Endothelial cell of hepatic sinusoid (primary cell): Measurements from ENCODE around the gene TPP1.

Source experiments
- in situ Hi-C: cut with HindIII; loops from 2 replicates; pipeline ENCODE4 v1.10.0; 2017; ENCODE audit warnings: low sequenced_read_pairs

Gene TPP1

DNA sequence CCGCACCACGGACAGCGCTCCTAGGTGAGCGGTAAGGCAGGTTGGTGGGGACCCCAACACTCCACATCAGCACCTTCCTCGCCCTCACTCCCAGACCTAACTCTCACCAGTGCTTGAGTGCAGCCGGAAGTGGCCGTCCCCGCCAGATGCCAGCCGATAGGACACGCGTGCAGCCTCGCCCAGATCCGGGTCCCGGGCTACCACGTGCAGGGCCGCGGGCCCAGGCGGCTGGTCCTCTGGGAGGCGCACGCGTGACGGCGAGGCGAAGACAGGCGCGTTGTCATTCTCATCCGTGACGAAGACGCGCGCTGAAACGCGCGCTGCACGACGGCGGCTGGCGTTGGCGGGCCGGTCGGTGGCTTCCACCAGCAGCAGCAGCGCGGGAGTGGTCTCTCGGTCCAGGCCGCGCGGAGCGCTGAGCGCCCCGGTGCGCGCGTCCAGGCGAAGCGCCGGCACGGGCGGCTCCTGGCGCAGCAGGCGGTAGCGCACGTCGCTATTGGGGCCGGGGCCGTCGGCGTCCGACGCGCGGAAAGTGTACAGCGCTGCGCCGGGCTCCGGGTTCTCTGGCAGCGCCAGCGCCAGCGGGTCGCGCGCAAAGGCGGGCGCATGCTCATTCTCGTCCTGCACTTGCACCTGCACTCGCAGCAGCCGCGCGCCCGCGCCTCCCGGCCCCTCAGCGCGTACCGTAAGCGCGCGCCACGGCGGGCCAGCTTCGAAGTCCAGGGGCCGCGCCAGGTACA lies 10.8 kb upstream of the TPP1 start:
- in situ Hi-C loops = no loop called here

DNA sequence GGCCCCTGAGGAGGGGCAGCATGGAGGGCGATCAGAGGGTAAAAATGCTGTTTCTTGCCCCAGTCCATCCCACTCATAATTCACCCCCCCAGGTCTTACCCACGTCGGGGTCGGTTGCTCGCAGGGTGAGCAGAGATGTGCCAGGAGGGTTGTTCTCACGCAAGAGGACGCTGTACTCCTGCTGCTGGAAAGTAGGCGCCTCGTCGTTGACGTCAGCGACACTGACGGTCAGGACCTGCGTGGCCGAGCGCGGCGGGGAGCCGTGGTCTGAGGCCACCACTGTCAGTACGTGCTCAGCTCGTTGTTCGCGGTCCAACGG lies 10.3 kb upstream of the TPP1 start:
- in situ Hi-C loops = no loop called here

DNA sequence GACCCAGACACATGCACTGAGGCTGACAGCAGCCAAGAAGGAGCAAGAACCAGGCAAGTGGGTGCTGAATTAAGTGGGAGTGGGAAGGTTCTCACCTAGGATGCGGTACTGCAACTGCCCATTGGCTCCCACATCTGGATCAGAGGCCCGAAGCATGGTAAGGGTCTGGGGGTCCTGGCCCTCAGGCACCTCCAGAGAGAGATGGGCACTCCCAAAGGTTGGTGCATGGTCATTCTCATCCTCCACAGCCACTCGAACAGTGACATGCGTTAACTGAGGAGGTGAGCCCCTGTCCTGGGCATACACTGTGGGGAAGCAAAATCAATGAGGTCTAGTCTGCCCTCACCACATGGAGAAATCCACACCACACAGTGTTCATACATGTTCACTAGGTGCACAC lies 9.3 kb upstream of the TPP1 start:
- in situ Hi-C loops = no loop called here

DNA sequence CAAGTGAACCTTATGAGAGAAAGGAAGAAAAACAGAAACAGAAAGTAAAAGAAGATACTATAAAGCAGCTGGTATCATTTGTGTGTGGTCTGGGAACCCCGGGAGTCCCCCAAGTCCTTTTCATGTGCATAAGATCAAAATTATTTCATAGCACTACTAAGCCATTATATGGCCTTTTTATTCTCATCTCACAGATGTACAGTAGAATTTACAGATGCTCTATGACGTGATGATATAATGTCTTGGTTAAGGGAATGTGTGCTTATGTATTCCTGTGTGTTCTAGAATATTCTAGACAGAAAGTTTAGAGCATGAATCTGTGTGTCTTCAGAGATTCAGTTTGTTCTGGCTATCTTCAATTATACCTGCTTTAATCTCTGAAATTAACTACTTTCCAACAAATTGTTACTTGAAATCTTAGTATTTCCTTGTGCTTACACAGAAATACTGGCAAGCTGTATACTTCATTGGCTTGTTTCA lies 8.6 kb upstream of the TPP1 start:
- in situ Hi-C loops = no loop called here

DNA sequence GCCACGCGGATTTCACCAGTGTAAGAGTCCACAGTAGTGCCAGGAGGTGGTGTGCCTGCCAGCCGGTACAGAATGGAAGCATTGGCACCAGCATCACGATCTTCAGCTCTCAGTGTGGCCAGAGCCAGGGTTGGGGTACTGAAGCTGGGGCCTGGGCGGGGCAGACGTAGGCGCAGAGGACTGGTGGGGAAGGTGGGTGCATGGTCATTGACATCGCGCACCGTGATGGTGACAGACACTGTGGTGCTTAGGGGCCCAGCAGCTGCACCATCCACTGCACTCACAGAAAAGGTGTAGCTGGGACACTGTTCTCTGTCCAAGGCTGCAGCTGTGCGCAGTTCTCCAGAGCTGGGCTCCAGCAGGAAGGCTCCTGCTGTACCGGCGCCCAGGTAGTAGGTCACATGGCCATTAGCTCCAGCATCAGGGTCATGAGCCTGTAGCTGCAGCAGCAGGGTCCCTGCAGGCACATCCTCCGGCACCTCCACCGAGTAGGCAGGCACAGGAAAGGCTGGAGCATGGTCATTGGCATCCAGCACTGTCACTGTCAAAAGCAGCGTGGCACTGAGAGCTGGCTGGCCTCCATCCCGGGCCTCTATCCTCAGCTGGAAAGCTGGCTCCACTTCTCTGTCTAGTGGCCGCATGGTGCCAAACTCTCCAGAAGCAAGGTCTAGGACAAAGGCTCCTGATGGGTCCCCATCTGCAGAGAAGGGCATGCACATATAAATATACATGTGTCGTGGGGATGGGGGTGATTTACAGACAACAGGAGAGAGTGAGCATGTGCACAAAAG lies 7.9 kb upstream of the TPP1 start:
- in situ Hi-C loops = no loop called here

DNA sequence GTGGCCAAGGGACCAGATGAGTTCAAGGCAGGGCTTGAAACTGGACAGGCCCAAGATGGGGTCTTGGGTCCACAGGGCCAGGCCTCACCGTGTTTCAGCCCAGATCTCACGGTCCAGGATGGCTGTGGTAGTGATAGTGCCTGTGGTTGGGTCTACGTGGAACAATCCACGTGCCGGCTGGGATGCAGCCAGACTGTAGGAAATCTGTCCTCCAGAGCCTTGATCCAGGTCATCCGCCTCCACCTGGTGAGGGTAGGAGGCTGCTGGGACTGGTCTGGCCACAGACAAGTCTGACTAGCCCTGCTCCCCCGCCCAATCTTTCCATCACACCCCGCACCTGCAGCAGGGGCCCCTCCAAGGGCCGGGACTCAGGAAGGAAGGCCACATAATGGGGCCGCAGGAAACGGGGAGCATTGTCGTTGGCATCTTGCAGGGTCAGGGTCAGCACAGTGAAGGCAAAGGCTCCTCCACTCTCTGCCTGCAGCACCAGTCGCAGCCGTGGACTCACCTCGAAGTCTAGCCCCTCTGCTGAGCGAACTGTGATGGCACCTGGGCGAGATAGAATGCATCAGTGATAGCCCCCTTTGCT lies 6.7 kb upstream of the TPP1 start:
- in situ Hi-C loops = no loop called here

DNA sequence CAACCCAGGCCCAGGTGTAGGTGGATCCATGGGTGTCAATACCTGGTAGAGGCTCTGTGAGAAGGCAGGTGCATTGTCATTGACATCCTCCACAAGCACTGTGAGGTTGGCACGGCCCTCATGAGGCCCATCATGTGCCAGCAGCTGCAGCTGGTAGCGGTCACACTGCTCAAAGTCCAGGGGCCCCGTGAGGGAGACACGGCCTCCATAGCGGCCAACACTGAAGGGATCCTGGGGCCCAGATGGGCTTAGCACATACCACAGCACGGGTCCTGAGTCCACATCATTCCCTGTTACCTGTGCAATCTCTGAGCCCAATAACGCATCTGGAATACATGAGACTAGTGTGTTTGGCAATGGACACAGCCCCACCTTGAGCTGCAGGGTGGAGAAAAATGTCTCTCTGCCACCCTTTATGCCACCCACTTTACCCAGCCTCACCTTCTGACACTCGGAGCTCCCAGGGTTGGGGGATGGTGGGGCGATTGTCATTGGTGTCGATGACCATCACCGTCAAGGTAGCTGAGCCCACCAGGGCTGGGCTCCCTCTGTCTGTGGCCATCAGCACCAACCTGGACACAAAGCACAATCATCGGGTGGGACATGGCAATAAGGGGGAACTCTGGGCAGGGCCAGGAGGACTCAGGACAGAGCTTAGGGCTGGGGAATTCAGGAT lies 6.1 kb upstream of the TPP1 start:
- in situ Hi-C loops = no loop called here

DNA sequence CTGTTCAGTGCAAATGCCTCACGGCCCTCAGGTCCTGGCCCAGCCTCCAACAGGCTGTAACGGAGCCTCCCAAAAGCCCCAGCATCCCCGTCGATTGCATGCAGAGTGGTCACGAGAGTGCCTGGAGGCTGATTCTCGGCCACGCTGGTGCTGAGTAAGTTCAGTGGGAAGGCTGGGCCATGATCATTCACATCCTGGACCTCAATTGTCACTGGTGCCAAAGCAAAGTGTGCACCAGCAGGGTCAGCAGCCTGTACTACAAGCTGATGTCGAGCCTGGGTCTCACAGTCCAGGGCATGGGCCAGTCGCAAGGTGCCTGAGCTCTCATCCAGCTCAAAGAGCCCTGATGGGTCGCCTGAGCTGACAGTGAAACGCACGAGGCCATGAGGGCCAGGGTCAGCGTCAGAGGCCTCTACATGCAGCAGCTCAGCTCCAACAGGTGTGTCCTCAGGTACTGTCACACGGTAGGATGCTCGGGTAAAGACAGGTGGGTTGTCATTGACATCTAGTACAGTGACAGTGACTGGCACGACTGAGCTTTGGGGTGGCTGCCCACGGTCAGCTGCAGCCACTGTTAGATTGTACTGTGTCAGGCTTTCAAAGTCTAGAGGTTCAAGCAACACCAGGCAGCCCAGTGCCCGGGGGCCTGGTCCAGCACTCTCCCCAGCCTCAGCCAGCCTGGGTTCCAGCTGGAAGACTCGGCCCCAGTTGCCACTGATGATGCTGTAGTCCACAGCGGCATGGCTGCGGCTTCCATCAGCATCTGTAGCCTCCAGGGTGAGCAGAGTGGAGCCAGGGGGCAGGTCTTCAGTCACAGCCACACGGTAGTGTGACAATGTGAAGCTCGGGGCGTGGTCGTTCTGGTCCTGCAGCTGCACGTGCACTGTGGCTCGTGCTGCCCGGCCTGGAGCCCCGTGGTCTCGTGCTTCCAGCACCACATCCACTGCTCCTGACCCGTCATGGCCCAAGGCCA lies 4.5 kb upstream of the TPP1 start:
- in situ Hi-C loops = no loop called here

DNA sequence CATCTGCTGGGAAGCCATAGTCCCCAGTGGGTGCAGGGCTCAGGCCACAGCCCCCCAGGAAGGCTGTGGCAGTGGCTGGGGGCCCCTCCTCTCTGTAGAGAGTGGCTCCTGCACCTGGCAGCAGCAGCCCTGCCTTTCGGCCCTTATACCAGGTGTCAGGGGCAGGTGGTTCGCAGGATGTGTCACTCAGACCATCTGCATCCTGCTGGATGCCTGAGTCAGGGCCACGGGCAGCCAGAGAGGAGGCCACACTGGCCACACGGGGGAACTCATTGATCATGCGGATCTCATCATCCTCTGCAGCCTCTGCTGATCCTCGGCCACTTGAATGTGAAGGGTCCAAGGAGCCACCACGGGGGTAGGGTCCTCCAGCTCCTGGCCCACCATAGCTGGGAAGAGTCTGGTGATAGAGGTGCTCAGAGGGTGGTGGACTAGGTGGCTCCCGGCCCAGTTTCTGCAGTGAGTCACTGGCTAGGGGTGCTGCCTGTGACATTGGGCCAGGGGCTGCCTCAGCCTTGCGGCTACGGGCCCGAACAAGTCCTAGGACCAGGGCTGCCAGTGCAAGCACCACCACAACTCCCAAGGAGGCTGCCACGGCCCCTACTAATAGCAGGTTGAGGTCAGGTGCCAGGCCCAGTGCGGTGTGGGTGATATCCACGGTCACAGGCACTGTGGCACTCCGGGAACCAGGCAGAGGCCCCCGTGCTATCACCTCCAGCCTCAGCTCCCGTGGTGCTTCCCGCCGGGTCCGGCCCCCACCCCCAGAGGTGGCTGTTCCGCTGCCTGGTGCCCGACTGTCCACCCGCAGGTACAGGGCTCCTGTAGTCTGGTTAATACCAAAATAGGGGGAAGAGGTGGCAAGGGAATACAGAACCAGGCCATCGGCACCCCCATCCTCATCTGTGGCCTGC lies 3.3 kb upstream of the TPP1 start:
- in situ Hi-C loops = no loop called here

DNA sequence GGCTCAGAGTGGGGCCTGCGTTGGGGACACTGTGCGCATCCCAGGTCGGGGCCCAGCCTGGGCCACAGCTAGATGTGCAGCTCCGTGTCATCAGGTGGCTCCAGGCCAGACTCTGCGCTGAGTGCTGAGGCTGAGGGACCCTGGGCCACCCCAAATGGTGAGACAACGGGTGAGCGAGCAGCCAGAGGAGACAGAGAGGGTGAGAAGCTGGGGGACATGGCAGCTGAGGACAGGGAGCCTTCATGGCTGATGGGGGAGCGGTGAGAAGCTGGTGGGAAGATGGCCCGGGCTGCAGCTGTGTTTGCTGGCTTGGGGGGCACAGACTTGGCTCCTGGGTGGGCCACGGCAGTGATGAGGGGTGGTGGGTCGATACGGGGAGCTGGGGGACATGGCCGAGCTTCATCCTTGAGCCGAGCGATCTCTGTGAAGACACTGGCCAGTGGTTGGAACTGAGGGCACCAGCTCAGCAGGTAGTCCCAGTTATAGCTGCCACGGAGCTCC lies 2.5 kb upstream of the TPP1 start:
- in situ Hi-C loops = no loop called here

DNA sequence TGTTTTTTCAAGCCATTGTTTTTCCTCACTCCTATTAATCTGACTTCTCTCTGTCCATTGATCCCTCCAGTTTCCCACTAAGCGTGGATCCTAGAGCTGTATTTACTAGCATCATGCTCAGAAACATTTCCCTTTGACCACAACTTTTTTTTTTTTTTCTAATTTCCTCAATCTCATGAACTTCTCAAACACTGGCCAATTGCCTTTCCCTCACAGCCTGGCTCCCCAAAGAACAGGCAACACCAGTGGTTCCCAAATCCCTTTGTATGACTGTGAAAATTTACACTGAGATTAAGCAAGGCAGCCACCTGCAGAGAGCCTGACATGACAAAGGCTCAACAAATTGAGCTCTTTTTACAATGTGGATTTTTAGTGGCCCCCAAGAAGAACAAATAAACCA lies 1.4 kb upstream of the TPP1 start:
- in situ Hi-C loops = no loop called here

DNA sequence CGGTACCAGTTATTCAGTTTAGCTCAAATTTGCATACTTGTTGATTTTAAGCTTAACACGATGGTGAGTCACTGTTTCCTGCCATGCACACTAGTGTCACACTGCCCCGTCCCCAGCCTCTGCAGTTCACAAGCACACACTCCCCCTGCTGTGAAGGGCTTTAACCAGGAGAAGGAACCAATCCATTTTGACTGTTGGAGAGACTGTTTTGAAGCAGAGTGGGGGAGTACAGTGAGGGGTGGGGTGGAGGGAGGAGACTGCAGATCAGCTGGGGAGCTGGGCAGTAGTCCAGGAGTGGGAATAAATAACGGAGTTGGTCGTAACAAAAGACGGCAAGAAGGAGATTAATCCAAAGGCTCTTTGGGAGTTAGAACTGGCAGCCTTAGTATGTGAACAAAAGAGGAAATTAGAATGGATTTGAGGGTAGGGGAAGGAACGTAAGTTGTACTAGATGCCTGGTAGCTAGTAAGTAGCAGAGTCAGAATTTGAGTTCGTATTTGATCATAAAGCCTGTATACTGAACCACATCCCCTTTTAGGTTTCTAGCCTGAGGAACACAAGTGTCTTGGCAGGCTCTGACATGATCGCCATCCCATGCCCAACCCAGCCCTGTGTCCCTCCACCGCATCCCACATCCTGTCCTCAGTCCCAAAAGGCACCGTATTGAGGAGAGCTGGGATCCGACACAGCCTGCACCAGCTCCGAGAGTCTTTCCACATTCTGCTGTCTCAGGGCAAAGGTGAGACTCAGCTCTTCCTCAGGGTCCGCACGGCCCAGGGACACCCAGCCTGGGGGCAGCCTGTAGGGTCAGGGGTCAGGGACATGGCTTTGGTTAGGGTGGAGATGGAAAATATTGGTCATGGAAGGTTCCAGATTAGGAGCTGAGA lies 862 bp downstream of the TPP1 start:
- in situ Hi-C loops = loop anchor here (5.0 kb wide), 1 partner anchor 34 kb away; no protein-coding TSS in a partner anchor

DNA sequence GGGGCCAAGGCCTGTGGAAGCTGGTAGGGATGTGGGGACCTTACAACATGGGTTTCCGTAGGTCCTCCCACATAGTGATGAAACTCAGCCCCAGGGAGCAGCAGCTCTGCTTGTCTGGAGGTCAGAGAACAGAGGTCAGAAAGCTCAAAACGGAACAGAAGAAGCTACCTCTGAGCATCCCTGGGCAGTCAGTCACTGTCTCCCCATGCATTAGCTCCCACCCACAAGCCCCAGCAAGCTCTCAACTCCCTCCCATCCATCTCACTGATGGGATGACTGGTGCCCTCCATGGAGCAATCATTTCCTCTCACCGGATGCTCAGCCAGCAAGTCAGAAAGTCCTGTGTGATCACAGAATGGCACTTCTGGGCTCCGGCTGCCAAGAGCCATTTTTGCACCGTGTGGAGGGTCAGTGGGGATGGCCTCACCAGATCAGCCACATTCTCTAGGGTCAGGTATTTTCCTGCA lies 1.9 kb downstream of the TPP1 start:
- in situ Hi-C loops = loop anchor here (5.0 kb wide), 1 partner anchor 35 kb away; no protein-coding TSS in a partner anchor

DNA sequence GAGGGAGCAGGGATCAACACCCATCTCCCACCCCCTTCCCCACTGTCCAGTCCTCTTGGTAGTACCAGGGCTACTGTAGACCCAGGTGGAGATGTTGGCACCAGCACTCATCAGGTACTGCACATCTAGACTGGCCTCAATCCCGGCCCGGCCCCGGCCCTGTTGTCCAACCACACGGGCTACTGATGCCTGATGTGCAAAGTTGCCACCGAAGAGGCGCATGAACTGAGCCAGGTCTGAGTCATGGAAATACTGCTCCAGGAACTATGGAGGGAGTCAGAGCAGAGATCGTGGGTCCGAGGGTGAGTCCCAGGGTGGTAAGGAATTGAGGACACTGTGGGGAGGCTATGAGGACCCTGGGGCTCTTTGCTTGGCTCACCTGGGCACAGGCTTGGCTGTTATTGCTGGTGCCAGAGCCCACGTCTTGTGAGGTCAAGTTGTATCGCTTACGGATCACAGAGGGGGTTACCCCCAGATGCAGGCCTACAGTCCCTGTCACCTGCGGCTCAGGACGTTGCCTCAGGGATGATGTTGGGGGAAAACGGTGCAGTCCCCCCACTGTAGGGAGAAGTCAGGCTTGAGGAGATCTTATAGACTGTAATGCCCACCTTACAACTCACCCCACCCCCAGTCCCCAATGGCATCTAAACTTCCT lies 2.5 kb downstream of the TPP1 start:
- in situ Hi-C loops = loop anchor here (5.0 kb wide), 1 partner anchor 36 kb away; no protein-coding TSS in a partner anchor

DNA sequence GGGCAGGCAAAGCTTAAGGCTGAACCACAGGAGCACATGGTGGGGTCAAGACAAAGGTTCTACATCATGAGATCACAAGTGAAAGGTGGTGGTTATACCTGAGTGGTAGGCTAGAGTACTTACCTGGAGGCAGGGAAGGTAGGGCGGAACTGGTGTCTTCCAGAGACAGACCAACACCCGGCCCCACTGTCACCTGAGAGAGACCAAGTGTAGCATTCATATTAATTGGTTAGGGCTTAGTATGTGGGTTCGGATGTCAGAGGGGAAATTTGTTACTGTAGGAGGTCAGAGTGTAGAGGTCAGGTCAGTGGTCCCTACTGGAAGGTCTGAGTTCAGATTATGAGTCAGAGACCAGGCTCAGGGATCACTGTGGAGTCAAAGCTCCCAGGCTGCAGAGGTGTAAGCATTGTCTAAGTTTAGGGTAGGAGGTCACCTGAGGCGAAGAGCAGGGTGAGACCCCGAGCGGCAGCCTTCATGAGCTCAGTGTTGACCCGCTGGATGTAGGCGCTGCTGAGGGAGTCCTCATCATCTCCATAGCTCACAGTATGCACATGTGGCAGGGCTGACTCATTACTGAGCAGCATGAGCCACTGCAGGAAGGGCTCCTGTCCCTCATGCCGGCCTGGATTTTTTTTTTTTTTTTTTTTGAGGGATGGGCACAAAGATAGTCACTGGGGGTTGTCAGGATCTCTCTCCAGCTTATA lies 3.2 kb downstream of the TPP1 start:
- in situ Hi-C loops = loop anchor here (5.0 kb wide), 1 partner anchor 36 kb away; no protein-coding TSS in a partner anchor

DNA sequence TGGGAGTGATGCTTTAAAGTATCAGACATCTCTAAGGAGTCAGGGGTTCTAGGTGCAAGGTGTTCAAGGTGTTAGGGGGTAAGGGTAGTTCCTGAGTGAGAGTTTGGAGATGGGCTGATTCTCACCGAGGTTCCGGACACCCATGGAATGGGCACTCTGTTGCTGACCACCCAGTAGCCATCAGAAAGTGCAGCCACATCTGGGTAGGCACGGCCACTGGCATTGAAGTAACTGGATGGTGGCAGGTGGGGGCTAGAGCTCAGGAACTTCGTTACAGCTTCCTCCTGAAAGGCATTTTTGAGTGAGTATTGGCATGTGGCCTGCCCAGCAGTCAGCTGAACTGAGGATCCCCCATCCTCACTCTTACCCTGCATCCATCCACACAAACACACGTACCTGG lies 4.2 kb downstream of the TPP1 start:
- in situ Hi-C loops = loop anchor here (5.0 kb wide), 1 partner anchor 37 kb away; no protein-coding TSS in a partner anchor

DNA sequence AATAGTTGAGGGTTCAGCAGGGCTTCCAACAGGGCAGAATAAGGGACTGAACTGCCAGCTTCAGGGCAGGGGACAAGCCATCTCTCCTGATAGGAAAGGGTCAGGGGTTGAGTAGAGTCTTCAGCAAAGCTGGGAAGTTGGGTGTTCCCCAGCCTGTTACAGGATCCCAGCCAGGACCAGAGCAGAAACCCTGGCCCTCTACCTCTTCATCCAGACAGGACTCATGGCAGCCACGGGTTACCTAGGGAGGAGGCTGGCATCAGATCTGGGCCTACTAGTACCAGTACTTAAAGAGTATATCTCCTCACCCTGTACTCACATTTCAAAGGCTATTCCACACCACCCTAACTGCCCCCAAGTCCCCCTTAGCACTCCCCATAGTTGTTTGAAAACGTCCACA lies 4.8 kb downstream of the TPP1 start:
- in situ Hi-C loops = no loop called here
